IPS DF 4.7 (cell line): ENCODE data around the gene DENND5B.
"Not testable (repeated sequence)": the region's sequence is repeated elsewhere in the genome, so short reads cannot be mapped to it uniquely, and the experiment has no call there.

ENCODE experiments used
- DNase-seq: peaks from one replicate; pipeline ENCODE4 v3.0.0-alpha.2; 2013; ENCODE audit warnings: low spot score; ENCODE audit errors: extremely low read depth

DENND5B gene

GRCh38 chr12:31506515-31507306, 84.2 kb downstream of the DENND5B start:
- DNase-seq = peak; percentile 81

- DNase-seq = no peak
These were observed 86.2 kb downstream of the DENND5B start for GRCh38 chr12:31504625-31505222.

- DNase-seq = not testable (repeated sequence)
These were observed 89.9 kb downstream of the DENND5B start for GRCh38 chr12:31501014-31501413.

DNA sequence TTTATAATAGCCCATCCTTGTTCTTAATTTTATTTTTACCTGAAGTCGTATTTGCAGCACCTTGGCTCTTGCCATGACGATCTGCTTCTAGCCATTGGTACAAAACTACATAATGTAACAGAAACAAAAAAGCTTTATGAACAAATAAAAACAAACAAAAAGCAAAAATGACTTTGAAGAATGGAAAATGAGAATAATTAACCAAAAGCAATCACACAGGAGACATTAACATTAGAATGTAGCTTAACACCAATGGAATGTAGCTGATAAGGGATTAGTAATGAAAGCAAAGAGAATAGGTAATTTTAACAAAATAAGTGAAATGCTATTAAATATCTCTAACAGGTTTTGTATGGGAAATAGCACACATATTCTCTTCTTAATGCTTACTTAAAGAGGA, 91.4 kb downstream of the DENND5B start:
- no peak for DNase-seq

DNA sequence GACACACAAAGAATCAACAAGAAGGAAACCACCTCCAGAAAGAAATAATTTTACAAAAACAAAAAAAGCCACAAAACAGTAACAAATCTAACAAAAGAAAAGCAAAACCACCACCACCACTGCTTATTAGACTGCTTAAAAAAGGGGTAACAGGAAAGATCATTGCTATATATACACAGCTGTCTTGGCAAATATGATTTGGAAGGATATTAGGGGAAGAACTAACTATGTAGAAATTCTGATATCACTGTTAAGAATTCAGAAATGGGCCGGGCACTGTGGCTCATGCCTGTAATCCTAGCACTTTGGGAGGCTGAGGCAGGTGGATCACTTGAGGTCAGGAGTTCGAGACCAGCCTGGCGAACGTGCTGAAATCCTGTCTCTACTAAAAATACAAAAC, 92.5 kb downstream of the DENND5B start:
- no peak for DNase-seq

DNA sequence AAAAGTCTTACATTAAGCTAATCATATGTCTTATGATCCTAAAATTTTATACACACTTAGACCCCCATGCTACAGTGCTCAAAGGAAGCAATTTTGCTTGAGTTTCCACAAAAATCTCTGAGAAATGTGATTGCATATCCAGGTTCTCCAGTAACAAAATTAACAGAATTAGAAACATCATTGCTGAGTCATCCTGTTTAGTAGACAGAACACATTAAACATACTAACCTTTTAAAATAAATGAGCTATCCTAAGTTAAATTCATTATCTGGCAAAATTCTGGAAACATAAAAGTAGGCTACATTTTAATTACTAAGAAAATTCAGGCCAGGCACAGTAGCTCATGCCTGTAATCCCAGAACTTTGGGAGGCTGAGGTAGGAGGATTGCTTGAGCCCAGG, 94.7 kb downstream of the DENND5B start:
- DNase-seq = no peak

- DNase-seq = no peak
These were observed 96.5 kb downstream of the DENND5B start for GRCh38 chr12:31494455-31494854.

GRCh38 chr12:31492599-31493196, 98.2 kb downstream of the DENND5B start:
- no peak for DNase-seq

- DNase-seq = no peak
These were observed 98.9 kb downstream of the DENND5B start for GRCh38 chr12:31491841-31492598.

- DNase-seq = no peak
These were observed 99.6 kb downstream of the DENND5B start for GRCh38 chr12:31491241-31491794.

- no peak for DNase-seq
These were observed 102.1 kb downstream of the DENND5B start for GRCh38 chr12:31488737-31489338.

- DNase-seq = no peak
These were observed 105.4 kb downstream of the DENND5B start for GRCh38 chr12:31485571-31485970.

GRCh38 chr12:31482816-31483215, 108.1 kb downstream of the DENND5B start:
- no peak for DNase-seq

- no peak for DNase-seq
These were observed 109.5 kb downstream of the DENND5B start for GRCh38 chr12:31481415-31481814.

GRCh38 chr12:31479516-31480210, 111.3 kb downstream of the DENND5B start:
- no peak for DNase-seq

DNA sequence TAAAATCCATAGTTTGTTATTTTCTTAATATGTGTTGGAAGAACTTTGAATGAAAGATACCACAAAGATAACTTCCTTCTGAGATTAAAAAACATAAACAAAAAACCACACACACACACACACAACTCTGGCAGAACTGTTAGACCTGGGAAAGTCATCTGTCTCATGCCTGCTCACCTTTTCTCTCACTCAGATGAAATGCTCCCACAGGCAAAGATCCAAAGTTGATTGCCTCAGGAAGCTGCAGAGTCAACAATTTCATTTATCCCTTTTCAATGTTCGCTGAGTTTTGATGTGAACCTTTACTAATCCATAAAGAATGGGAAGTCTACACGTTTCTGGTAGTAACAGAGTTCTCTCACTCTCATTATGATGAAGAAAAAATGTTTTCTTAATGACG, 112.0 kb downstream of the DENND5B start:
- no peak for DNase-seq

GRCh38 chr12:31478425-31478824, 112.5 kb downstream of the DENND5B start:
- DNase-seq = no peak

DNA sequence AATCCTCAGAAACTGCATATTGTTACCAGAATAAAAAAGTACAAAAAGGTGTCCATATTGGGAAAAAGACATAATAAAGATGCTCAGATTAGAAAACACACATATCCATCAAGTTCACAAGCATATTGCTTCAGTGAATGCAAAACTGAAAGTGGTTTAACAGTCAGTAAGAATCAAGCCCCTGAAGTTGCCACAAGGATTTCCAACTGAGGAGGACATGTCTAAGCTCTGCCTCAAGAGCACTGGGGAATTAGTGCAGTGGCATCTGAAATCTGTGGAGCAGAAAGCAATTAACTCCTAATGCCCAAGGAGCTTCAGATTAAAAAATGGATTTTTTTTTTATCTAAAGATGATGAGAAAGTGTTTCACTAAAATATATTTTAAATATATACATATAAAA, 113.2 kb downstream of the DENND5B start:
- no peak for DNase-seq

DNA sequence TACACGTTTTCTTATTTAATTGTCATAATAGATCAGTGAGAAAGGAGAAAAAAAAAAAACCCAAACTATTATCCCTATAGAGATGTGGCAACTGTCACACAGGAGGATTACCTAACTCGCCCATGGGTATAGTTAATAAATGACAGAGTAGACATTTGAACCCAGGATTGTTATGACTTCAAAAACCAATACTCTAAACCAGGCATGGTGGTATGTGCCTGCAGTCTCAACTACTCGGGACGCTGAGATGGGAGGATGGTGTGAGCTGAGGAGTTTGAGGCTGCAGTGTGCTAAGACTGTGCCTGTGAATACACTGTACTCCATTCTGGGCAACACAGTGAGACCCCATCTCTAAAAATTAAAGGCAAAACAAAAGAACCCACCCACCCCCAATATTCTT, 114.5 kb downstream of the DENND5B start:
- no peak for DNase-seq

DNA sequence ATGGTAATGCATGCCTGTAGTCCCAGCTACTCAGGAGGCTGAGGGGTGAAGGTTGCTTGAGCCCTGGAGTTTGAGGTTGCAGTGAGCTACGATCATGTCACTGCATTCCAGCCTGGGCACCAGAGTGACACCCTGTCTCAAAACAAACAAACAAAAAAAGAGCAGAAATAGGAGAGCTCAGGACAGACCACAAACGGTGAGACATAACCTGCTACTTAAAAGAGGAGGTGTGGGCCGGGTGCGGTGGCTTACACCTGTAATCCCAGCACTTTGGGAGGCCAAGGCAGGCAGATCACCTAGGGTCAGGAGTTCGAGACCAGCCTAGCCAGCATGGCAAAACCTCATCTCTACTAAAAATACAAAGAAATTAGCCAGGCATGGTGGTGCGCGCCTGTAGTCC, 115.3 kb downstream of the DENND5B start:
- DNase-seq = not testable (repeated sequence)

DNA sequence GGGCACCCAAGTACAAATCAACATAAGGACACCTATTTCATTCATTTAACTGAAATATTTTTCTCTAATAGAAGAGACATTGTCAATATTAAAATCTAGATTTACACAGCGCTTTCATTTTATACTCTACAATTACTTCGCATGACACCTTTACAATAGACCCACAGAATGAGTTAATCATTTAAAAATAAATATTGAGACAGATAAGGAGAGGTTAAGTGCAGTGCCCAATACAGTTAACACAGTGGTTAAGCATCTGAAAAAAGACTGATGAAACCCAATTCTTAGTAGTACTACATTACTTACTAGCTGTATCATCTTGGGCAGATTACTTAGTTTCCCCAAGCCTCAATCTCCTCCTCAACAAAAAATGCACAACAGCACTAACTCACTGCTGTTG, 116.2 kb downstream of the DENND5B start:
- no peak for DNase-seq
